ENCODE results near the gene AGAP1. TPM values are rescaled to one million over a fixed set of nuclear protein-coding genes. Genes with fewer than 3 reads are reported as not detected.

AGAP1 gene
- total and polyA plus RNA-seq, 2 donors (not counting 3 experiments of a cell fraction or from before 2014, with no cell fraction given): 10.2 to 20.9 TPM

DNA sequence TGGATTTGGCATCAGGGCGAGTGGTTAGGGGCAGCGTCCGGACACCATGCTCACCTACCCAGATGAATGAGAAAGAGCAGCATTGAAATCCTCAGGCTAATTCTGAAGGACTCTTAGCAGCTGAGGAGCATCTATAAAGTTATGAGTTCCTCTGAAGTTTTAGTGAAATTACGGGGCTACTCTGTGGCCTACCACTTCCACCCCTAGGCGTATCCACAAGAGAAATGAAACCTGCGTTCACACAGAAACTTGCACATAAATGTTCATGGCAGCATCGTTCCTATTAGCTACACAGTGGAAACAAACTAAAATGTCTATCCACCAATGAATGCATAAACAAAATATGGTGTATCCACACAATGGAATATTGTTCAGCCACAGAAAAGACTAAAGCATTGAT is 576.4 kb downstream of the AGAP1 start:
- Histone ChIP-seq H4K20me1 (replicated peaks; ENCODE audit: control insufficient read depth, extremely low read depth, insufficient read depth, low read length) (no peaks in the 10 kb centered on the region), H3K4me1 (ENCODE audit: control insufficient read depth, extremely low read depth, insufficient read depth, low read length) (no peaks in the 10 kb centered on the region), H3K9me1 (replicated peaks; ENCODE audit: control insufficient read depth, extremely low read depth, insufficient read depth, low read length) (no peaks in the 10 kb centered on the region), H3K4me3 (replicated peaks in 1 of 3; ENCODE audit: insufficient read depth in 1 of 3, low read depth in 1 of 3, low read length in 3 of 3) (no peak overlapping the region), H3K79me2 (ENCODE audit: control insufficient read depth, insufficient read depth, low read length) (no peaks in the 10 kb centered on the region), H3K27me3 (ENCODE audit: control insufficient read depth in 2 of 2, insufficient read depth in 2 of 2, low read length in 2 of 2) (no peaks in the 10 kb centered on the region), H3K9ac (replicated peaks; ENCODE audit: extremely low read depth, insufficient read depth, low read length) (no peak overlapping the region), H2AFZ (ENCODE audit: low read depth, low read length) (no peak overlapping the region), H3K4me2 (ENCODE audit: insufficient read depth, low read length) (no peak overlapping the region), H3K9me3 (replicated peaks; ENCODE audit: control insufficient read depth, insufficient read depth, low read length) (no peaks in the 10 kb centered on the region), H3K27ac (ENCODE audit: insufficient read depth, low read depth, low read length) (no peak overlapping the region), H3K36me3 (ENCODE audit: control insufficient read depth in 2 of 2, extremely low read depth in 1 of 2, insufficient read depth in 2 of 2, low read length in 2 of 2) (no peaks in the 10 kb centered on the region)
- intact Hi-C loops (cut with micrococcal nuclease) (no loop called here), dilution Hi-C loops (cut with MboI; ENCODE audit: extremely low pct_ligation_motif_present, low sequenced_read_pairs) (no loop called here)
- no peak for TF ChIP-seq POLR2A (IDR thresholded peaks at IDR 0.05; ENCODE audit: low read depth, low read length)
- no peak for TF ChIP-seq MAX (IDR thresholded peaks at IDR 0.05; ENCODE audit: insufficient read depth, insufficient read length)
- TF ChIP-seq, protein P1, sequence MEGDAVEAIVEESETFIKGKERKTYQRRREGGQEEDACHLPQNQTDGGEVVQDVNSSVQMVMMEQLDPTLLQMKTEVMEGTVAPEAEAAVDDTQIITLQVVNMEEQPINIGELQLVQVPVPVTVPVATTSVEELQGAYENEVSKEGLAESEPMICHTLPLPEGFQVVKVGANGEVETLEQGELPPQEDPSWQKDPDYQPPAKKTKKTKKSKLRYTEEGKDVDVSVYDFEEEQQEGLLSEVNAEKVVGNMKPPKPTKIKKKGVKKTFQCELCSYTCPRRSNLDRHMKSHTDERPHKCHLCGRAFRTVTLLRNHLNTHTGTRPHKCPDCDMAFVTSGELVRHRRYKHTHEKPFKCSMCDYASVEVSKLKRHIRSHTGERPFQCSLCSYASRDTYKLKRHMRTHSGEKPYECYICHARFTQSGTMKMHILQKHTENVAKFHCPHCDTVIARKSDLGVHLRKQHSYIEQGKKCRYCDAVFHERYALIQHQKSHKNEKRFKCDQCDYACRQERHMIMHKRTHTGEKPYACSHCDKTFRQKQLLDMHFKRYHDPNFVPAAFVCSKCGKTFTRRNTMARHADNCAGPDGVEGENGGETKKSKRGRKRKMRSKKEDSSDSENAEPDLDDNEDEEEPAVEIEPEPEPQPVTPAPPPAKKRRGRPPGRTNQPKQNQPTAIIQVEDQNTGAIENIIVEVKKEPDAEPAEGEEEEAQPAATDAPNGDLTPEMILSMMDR (IDR thresholded peaks at IDR 0.05; ENCODE audit: extremely low read depth in 1 of 2, insufficient read depth in 1 of 2, low read depth in 1 of 2, low read length in 2 of 2): no peak
- TF ChIP-seq FOS (IDR thresholded peaks at IDR 0.05; ENCODE audit: borderline replicate concordance, insufficient read depth, low read length): no peak
- no peak for TF ChIP-seq JUN (IDR thresholded peaks at IDR 0.05; ENCODE audit: borderline replicate concordance, insufficient read depth, insufficient read length, low read depth)
- TF ChIP-seq MYC (IDR thresholded peaks at IDR 0.05; ENCODE audit: low read depth, low read length): no peak
- TF ChIP-seq GATA2 (IDR thresholded peaks at IDR 0.05; ENCODE audit: insufficient read depth, insufficient read length, low read depth, low read length): no peak
- TF ChIP-seq EZH2 (IDR thresholded peaks at IDR 0.05; ENCODE audit: borderline replicate concordance, low read depth, low read length, severe bottlenecking): no peak
- no peak for TF ChIP-seq POLR2AphosphoS5 (IDR thresholded peaks at IDR 0.05; ENCODE audit: insufficient read depth, low read depth, low read length)
- BruUV-seq (replicated peaks): no TSS peak
- POLR2A ChIA-PET: no interaction called here
- CTCF ChIA-PET: no interaction called here
- DNase-seq (ENCODE audit: low read depth, low spot score): no peak
- FAIRE-seq: no peak

All from endothelial cell of umbilical vein (primary cell).